Measurements from ENCODE around the gene SLAMF1. TPM values are rescaled to one million over a fixed set of nuclear protein-coding genes. Genes with fewer than 3 reads are reported as not detected.

Gene SLAMF1
- total RNA-seq, 4 donors from 2014 or later, result 1.5 to 18.0 (median 1.5) TPM

GRCh38 chr1:160615660-160616059 lies 31.2 kb downstream of the SLAMF1 start:
- TF ChIP-seq, protein P1, sequence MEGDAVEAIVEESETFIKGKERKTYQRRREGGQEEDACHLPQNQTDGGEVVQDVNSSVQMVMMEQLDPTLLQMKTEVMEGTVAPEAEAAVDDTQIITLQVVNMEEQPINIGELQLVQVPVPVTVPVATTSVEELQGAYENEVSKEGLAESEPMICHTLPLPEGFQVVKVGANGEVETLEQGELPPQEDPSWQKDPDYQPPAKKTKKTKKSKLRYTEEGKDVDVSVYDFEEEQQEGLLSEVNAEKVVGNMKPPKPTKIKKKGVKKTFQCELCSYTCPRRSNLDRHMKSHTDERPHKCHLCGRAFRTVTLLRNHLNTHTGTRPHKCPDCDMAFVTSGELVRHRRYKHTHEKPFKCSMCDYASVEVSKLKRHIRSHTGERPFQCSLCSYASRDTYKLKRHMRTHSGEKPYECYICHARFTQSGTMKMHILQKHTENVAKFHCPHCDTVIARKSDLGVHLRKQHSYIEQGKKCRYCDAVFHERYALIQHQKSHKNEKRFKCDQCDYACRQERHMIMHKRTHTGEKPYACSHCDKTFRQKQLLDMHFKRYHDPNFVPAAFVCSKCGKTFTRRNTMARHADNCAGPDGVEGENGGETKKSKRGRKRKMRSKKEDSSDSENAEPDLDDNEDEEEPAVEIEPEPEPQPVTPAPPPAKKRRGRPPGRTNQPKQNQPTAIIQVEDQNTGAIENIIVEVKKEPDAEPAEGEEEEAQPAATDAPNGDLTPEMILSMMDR (IDR thresholded peaks at IDR 0.05), result no peak

DNA sequence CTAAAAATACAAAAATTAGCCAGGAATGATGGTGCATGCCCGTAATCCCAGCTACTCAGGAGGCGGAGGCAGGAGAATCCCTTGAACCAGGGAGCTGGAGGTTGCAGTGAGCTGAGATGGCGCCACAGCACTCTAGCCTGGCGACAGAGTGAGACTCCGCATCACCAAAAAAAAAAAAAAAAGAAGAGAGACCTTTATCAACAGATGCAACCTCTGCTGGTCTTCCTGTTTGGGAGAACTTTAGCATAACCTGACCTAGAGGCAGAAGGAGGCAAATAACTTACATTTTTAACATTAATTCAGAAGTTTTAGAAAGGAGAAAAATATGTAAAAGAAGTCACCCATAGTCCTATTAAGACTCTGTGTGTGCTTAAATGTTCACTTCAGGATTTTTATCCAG lies 32.4 kb downstream of the SLAMF1 start:
- ATAC-seq (ENCODE audit: low FRiP score), result no peak
- TF ChIP-seq, protein P1 (IDR thresholded peaks at IDR 0.05), result no peak
- DNase-seq (ENCODE audit: low spot score), result no peak

More at GRCh38 chr1:160615660-160616059, 31.2 kb downstream of the SLAMF1 start:
- DNase-seq (ENCODE audit: low spot score) (no peak), ATAC-seq (ENCODE audit: low FRiP score) (no peak)

DNA sequence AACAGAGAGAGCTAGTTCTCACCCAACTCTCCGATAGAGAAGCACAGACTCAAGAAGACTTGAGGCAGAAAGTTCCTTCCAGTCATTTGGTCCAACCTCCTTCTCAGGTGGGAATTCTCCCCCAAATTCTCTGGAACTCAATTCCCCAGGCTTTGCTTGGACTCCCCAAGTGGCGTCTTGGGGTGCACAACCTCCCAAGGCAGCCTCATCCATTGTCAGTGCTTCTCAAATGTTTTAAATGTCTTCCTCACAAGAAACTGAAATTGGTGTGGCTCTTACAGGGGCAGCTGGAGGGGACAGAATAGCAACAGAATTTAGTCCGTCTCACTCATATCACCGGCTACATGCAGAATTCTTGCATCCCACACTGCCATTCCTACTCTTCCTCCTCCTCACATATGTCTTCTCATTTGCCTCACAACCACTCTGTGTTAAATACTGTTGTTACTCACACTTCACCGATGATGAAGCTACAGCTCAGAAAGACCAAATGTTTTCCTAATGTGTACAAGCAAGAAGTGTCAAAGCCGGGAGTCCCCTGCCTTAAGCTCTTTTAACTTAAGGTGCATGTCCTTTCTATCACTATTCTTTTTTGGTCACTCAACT lies 34.1 kb downstream of the SLAMF1 start:
- TF ChIP-seq, protein P1 (IDR thresholded peaks at IDR 0.05), result no peak
- DNase-seq (ENCODE audit: low spot score) (no peak), ATAC-seq (ENCODE audit: low FRiP score) (no peak)

GRCh38 chr1:160610569-160611242 lies 36.1 kb downstream of the SLAMF1 start:
- no peak for ATAC-seq (ENCODE audit: low FRiP score)
- no peak for DNase-seq (ENCODE audit: low spot score)
- TF ChIP-seq, protein P1 (IDR thresholded peaks at IDR 0.05), result no peak

GRCh38 chr1:160608941-160609340 lies 37.9 kb downstream of the SLAMF1 start:
- ATAC-seq (ENCODE audit: low FRiP score) (no peak), DNase-seq (ENCODE audit: low spot score) (no peak)
- TF ChIP-seq, protein P1 (IDR thresholded peaks at IDR 0.05), result no peak

DNA sequence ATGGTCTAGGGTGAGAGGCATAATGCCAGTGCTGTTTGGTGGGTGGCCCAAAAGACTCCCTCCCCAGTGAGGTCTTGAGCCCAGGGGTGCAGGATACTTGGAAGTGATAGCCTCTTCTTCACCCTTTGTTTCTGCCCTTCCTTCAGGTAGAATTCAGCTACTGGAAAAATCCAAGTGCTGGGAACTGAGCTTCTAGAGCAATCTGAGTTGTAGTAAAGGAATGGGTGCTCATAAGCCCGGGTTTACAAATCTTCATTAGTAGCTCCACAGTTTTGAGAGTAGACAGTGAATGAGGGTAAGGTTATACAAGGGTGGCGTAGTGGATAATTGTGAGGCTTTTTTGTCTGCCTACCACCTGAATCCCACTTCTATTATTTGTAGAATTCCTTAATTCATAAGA lies 38.3 kb downstream of the SLAMF1 start:
- no peak for DNase-seq (ENCODE audit: low spot score)
- no peak for ATAC-seq (ENCODE audit: low FRiP score)
- TF ChIP-seq, protein P1 (IDR thresholded peaks at IDR 0.05), result no peak

DNA sequence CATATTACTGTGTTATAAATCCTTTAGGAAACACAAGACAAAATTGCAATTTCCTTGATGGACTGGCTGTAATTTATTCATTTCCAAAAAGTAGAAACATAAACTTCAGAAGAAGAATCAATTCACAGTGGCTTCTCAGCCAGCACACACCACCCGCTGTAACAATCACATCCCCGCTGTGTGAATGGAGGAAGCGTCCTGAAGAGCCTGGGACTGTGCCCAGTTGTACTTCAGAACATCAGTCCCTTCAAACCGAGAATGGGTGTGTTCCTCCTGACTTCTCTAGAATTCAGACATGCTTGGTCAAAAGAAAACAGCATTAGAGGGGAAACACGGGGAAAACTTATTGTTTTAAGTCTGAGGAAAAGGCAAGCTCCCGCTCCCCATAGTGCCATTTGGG lies 38.8 kb downstream of the SLAMF1 start:
- DNase-seq (ENCODE audit: low spot score), result no peak
- TF ChIP-seq, protein P1 (IDR thresholded peaks at IDR 0.05), result no peak
- no peak for ATAC-seq (ENCODE audit: low FRiP score)
